Measurements from ENCODE around the gene PPP2R5C. TPM values are rescaled to one million over a fixed set of nuclear protein-coding genes. Genes with fewer than 3 reads are reported as not detected.
A peak's percentile ranks its signal among the peaks of the same experiment; 100 is the strongest.
"Not testable (repeated sequence)": the region's sequence is repeated elsewhere in the genome, so short reads cannot be mapped to it uniquely, and the experiment has no call there.

Gene PPP2R5C
- total RNA-seq, 4 donors from 2014 or later: 66.2 to 211 (median 116) TPM

GRCh38 chr14:101796479-101796878 is 35.0 kb downstream of the PPP2R5C start:
- no peaks in the 10 kb centered on the region for H3K36me3 ChIP-seq
- H3K4me3 ChIP-seq: no peak overlapping the region
- in situ Hi-C loops (cut with MboI; ENCODE audit: low pct_ligation_motif_present in 1 of 4, low pct_unique_long_range_greater_than_20kb in 1 of 4, low sequenced_read_pairs in 3 of 4) (no loop called here), intact Hi-C loops (cut with DNase I; ENCODE audit: low total_unique reads) (no loop called here)
- peak overlapping the region; percentile 62 to 79 (median 70) for H3K27ac ChIP-seq
- no peaks in the 10 kb centered on the region for H3K9me3 ChIP-seq
- TF ChIP-seq CTCF (IDR thresholded peaks at IDR 0.05) (no peak), POLR2AphosphoS5 (IDR thresholded peaks at IDR 0.05) (no peak), EP300 (IDR thresholded peaks at IDR 0.05; ENCODE audit: low read depth) (no peak), POLR2A (IDR thresholded peaks at IDR 0.05) (no peak)
- 76 to 80% methylated on average over 2 to 10 of the region's 10 CpGs for WGBS, 2 donors (ENCODE audit: low coverage in 1 of 2)
- no peak for DNase-seq
- H3K4me1 ChIP-seq: peaks cover 0 to 15% (median 4%) of the 10 kb centered on the region in 4 donors
- no peaks in the 10 kb centered on the region for H3K27me3 ChIP-seq

- no peaks in the 10 kb centered on the region for H3K27me3 ChIP-seq
- peak overlapping the region; percentile 54 to 79 (median 66) for H3K27ac ChIP-seq
- no peak for DNase-seq
- H3K36me3 ChIP-seq: no peaks in the 10 kb centered on the region
- H3K4me1 ChIP-seq: peaks cover 0 to 1% (median 0%) of the 10 kb centered on the region in 4 donors
- intact Hi-C loops (cut with DNase I; ENCODE audit: low total_unique reads) (no loop called here), in situ Hi-C loops (cut with MboI; ENCODE audit: low pct_ligation_motif_present in 1 of 4, low pct_unique_long_range_greater_than_20kb in 1 of 4, low sequenced_read_pairs in 3 of 4) (no loop called here)
- TF ChIP-seq CTCF (IDR thresholded peaks at IDR 0.05): no peak
- peak in 2 of 3 donors; percentile 16 to 19 for TF ChIP-seq POLR2AphosphoS5 (IDR thresholded peaks at IDR 0.05)
- TF ChIP-seq POLR2A (IDR thresholded peaks at IDR 0.05): no peak
- no peak for TF ChIP-seq EP300 (IDR thresholded peaks at IDR 0.05; ENCODE audit: low read depth)
- H3K9me3 ChIP-seq: no peaks in the 10 kb centered on the region
- no peak overlapping the region for H3K4me3 ChIP-seq
- 70 to 84% methylated on average over 2 to 5 of the region's 5 CpGs for WGBS, 2 donors (ENCODE audit: low coverage in 1 of 2)
Observed at GRCh38 chr14:101797856-101798255, 36.3 kb downstream of the PPP2R5C start.

GRCh38 chr14:101804373-101804772 is 42.9 kb downstream of the PPP2R5C start:
- WGBS, 2 donors (ENCODE audit: low coverage in 1 of 2): 100% methylated on average over 1 of the region's 1 CpG
- in situ Hi-C loops (cut with MboI; ENCODE audit: low pct_ligation_motif_present in 1 of 4, low pct_unique_long_range_greater_than_20kb in 1 of 4, low sequenced_read_pairs in 3 of 4); H3K36me3 ChIP-seq; H3K9me3 ChIP-seq; H3K27me3 ChIP-seq; H3K4me3 ChIP-seq; H3K27ac ChIP-seq; DNase-seq: not testable (repeated sequence)
- intact Hi-C loops (cut with DNase I; ENCODE audit: low total_unique reads): loop anchor here (1.0 kb wide), 1 partner anchor 45 kb away; no protein-coding TSS in a partner anchor
- H3K4me1 ChIP-seq: peaks cover 0 to 12% (median 3%) of the 10 kb centered on the region in 4 donors

- H3K27ac ChIP-seq; H3K36me3 ChIP-seq; H3K27me3 ChIP-seq; intact Hi-C loops (cut with DNase I; ENCODE audit: low total_unique reads); H3K4me3 ChIP-seq; H3K9me3 ChIP-seq; DNase-seq; in situ Hi-C loops (cut with MboI; ENCODE audit: low pct_ligation_motif_present in 1 of 4, low pct_unique_long_range_greater_than_20kb in 1 of 4, low sequenced_read_pairs in 3 of 4): not testable (repeated sequence)
- H3K4me1 ChIP-seq: peaks cover 3 to 20% (median 6%) of the 10 kb centered on the region in 4 donors
- 100% methylated on average over 1 of the region's 1 CpG; no CpG with 5 or more reads in 1 of the 2 donors for WGBS, 2 donors (ENCODE audit: low coverage in 1 of 2)
Observed at GRCh38 chr14:101806252-101806651, 44.7 kb downstream of the PPP2R5C start.

- WGBS, 2 donors (ENCODE audit: low coverage in 1 of 2): 42 to 43% methylated on average over 5 to 11 of the region's 11 CpGs
- H3K27me3 ChIP-seq: no peaks in the 10 kb centered on the region
- H3K4me3 ChIP-seq: no peak overlapping the region
- peaks cover 17 to 39% (median 24%) of the 10 kb centered on the region in 4 donors for H3K4me1 ChIP-seq
- in situ Hi-C loops (cut with MboI; ENCODE audit: low pct_ligation_motif_present in 1 of 4, low pct_unique_long_range_greater_than_20kb in 1 of 4, low sequenced_read_pairs in 3 of 4): no loop called here
- H3K27ac ChIP-seq: peak overlapping the region; percentile 8 to 98 (median 92)
- TF ChIP-seq EP300 (IDR thresholded peaks at IDR 0.05; ENCODE audit: low read depth): no peak
- no peak for TF ChIP-seq CTCF (IDR thresholded peaks at IDR 0.05)
- no peak for TF ChIP-seq POLR2A (IDR thresholded peaks at IDR 0.05)
- no peak for TF ChIP-seq POLR2AphosphoS5 (IDR thresholded peaks at IDR 0.05)
- DNase-seq: no peak
- H3K36me3 ChIP-seq: no peaks in the 10 kb centered on the region
- intact Hi-C loops (cut with DNase I; ENCODE audit: low total_unique reads): no loop called here
- H3K9me3 ChIP-seq: no peaks in the 10 kb centered on the region
Observed at GRCh38 chr14:101808020-101808641, 46.6 kb downstream of the PPP2R5C start.

All from transverse colon (tissue), 4 donors.